Neural cell (in vitro differentiated cells): ENCODE results near the gene ATP9B. TPM values are rescaled to one million over a fixed set of nuclear protein-coding genes. Genes with fewer than 3 reads are reported as not detected.

Experiments used
- H2AFZ ChIP-seq: fragments of 200-600, 300-800 bp; sonication (generic), shearing (Covaris generic); 2 replicates; pipeline ENCODE4 v1.6.0; 2014; ENCODE audit warnings: low read depth, mild to moderate bottlenecking, antibody characterized with exemption, low read length, moderate library complexity
- H3F3A ChIP-seq: fragments of 200-600 bp; shearing (Covaris generic); 2 replicates; pipeline ENCODE4 v1.6.1; 2016; ENCODE audit warnings: mild to moderate bottlenecking, moderate library complexity, mixed read lengths, antibody characterized with exemption, low read length; ENCODE audit not compliant: insufficient read depth, poor library complexity, severe bottlenecking
- H3K27ac ChIP-seq: fragments of 200-600, 300-800 bp; sonication (generic), shearing (Covaris generic); 2 replicates; pipeline ENCODE4 v1.5.1; 2014; ENCODE audit warnings: mild to moderate bottlenecking, low read length, moderate library complexity
- H3K27me3 ChIP-seq: fragments of 300-800, 200-600 bp; sonication (generic), shearing (Covaris generic); 2 replicates; pipeline ENCODE4 v1.6.0; 2014; ENCODE audit warnings: mild to moderate bottlenecking, low read depth, low read length, moderate library complexity; ENCODE audit not compliant: insufficient read depth
- H3K36me3 ChIP-seq: fragments of 300-800, 200-600 bp; sonication (generic), shearing (Covaris generic); 2 replicates; pipeline ENCODE4 v1.5.1; 2014; ENCODE audit warnings: mild to moderate bottlenecking, antibody characterized with exemption, low read length, moderate library complexity; ENCODE audit not compliant: insufficient read depth
- H3K4me2 ChIP-seq: fragments of 300-800, 200-600 bp; sonication (generic), shearing (Covaris generic); 2 replicates; pipeline ENCODE4 v1.6.0; 2014; ENCODE audit warnings: mild to moderate bottlenecking, low read length
- H3K4me3 ChIP-seq: fragments of 300-800, 200-600 bp; sonication (generic), shearing (Covaris generic); 2 replicates; pipeline ENCODE4 v1.5.1; 2014; ENCODE audit warnings: mild to moderate bottlenecking, low read length, moderate library complexity
- H3K79me2 ChIP-seq: fragments of 200-600 bp; shearing (Covaris generic); replicated peaks from 2 replicates; pipeline ENCODE4 v1.6.0; 2014; ENCODE audit warnings: mild to moderate bottlenecking, low read length, moderate library complexity; ENCODE audit not compliant: insufficient read depth
- H3K9ac ChIP-seq: fragments of 300-800, 200-600 bp; sonication (generic), shearing (Covaris generic); 2 replicates; pipeline ENCODE4 v1.6.1; 2016; ENCODE audit warnings: mild to moderate bottlenecking, low read length, mixed read lengths
- H3K9me2 ChIP-seq: fragments of 200-600 bp; shearing (Covaris generic); 2 replicates; pipeline ENCODE4 v1.6.1; 2016; ENCODE audit warnings: mild to moderate bottlenecking, low read length, mixed read lengths; ENCODE audit not compliant: insufficient read depth
- H3K9me3 ChIP-seq: fragments of 200-600, 300-800 bp; sonication (generic), shearing (Covaris generic); 2 replicates; pipeline ENCODE4 v1.6.1; 2016; ENCODE audit warnings: mild to moderate bottlenecking, mixed run types, low read length, moderate library complexity, mixed read lengths
- H4K20me1 ChIP-seq: fragments of 200-600 bp; shearing (Covaris generic); 2 replicates; pipeline ENCODE4 v1.6.1; 2016; ENCODE audit warnings: mild to moderate bottlenecking, mixed run types; ENCODE audit not compliant: insufficient read depth
- EP300 ChIP-seq: fragments of 450-650 bp; conservative IDR thresholded peaks from 2 replicates; pipeline ENCODE4 v1.6.1; 2014; ENCODE audit warnings: antibody characterized with exemption, mild to moderate bottlenecking, moderate library complexity; ENCODE audit not compliant: poor library complexity, severe bottlenecking
- EZH2 ChIP-seq: fragments of 200-600, 300-800 bp; shearing (Covaris generic), sonication (generic); IDR thresholded peaks from 2 replicates; pipeline ENCODE4 v1.6.1; 2014; ENCODE audit warnings: antibody characterized with exemption, low read length, borderline replicate concordance, mild to moderate bottlenecking; ENCODE audit not compliant: insufficient read depth, poor library complexity, severe bottlenecking
- MXI1 ChIP-seq: fragments of 450-650 bp; conservative IDR thresholded peaks from 2 replicates; pipeline ENCODE4 v1.6.1; 2014; ENCODE audit warnings: antibody characterized with exemption, mild to moderate bottlenecking; ENCODE audit not compliant: poor library complexity, severe bottlenecking
- POLR2AphosphoS5 ChIP-seq: IDR thresholded peaks from 2 replicates; pipeline ENCODE4 v1.6.1; 2012
- RAD21 ChIP-seq: fragments of 450-650 bp; conservative IDR thresholded peaks from 2 replicates; pipeline ENCODE4 v1.6.1; 2014; ENCODE audit warnings: antibody characterized with exemption, mild to moderate bottlenecking, moderate library complexity
- SMC3 ChIP-seq: fragments of 450-650 bp; conservative IDR thresholded peaks from 2 replicates; pipeline ENCODE4 v1.6.1; 2014; ENCODE audit warnings: antibody characterized with exemption, mild to moderate bottlenecking, moderate library complexity; ENCODE audit not compliant: poor library complexity
- TAF1 ChIP-seq: IDR thresholded peaks from 2 replicates; pipeline ENCODE4 v1.6.1; 2012; ENCODE audit warnings: low read depth
- polyA plus RNA-seq: library from polyadenylated mRNA; depleted of rRNA; stranded (reverse); fragments of >200 nt; gene quantifications from 2 replicates; pipeline ENCODE4 v1.2.3, GENCODE V29; 2014
- TF ChIP-seq, protein P1 (sequence below): IDR thresholded peaks from 2 replicates; pipeline ENCODE4 v1.6.1; 2012; ENCODE audit warnings: borderline replicate concordance
- TF ChIP-seq, protein P2 (sequence below): fragments of 450-650 bp; IDR thresholded peaks from 2 replicates; pipeline ENCODE4 v1.5.1; 2014; ENCODE audit warnings: antibody characterized with exemption, mild to moderate bottlenecking, moderate library complexity; ENCODE audit not compliant: poor library complexity, severe bottlenecking

ATP9B gene
- polyA plus RNA-seq, 1 donor from 2014 or later: 15.4 TPM

- Histone ChIP-seq H3K79me2 (no peaks in the 10 kb centered on the region), H3K9ac (no peak overlapping the region), H3K27ac (no peak overlapping the region), H2AFZ (no peak overlapping the region), H3F3A (no peaks in the 10 kb centered on the region), H3K4me2 (no peak overlapping the region), H3K9me3 (no peaks in the 10 kb centered on the region), H3K27me3 (no peaks in the 10 kb centered on the region), H4K20me1 (no peaks in the 10 kb centered on the region), H3K4me3 (no peak overlapping the region), H3K9me2 (no peaks in the 10 kb centered on the region), H3K36me3 (no peaks in the 10 kb centered on the region)
- TF ChIP-seq EP300 (no peak), TAF1 (no peak), POLR2AphosphoS5 (no peak), RAD21 (no peak), EZH2 (no peak), SMC3 (no peak), MXI1 (no peak)
- TF ChIP-seq, protein P1, sequence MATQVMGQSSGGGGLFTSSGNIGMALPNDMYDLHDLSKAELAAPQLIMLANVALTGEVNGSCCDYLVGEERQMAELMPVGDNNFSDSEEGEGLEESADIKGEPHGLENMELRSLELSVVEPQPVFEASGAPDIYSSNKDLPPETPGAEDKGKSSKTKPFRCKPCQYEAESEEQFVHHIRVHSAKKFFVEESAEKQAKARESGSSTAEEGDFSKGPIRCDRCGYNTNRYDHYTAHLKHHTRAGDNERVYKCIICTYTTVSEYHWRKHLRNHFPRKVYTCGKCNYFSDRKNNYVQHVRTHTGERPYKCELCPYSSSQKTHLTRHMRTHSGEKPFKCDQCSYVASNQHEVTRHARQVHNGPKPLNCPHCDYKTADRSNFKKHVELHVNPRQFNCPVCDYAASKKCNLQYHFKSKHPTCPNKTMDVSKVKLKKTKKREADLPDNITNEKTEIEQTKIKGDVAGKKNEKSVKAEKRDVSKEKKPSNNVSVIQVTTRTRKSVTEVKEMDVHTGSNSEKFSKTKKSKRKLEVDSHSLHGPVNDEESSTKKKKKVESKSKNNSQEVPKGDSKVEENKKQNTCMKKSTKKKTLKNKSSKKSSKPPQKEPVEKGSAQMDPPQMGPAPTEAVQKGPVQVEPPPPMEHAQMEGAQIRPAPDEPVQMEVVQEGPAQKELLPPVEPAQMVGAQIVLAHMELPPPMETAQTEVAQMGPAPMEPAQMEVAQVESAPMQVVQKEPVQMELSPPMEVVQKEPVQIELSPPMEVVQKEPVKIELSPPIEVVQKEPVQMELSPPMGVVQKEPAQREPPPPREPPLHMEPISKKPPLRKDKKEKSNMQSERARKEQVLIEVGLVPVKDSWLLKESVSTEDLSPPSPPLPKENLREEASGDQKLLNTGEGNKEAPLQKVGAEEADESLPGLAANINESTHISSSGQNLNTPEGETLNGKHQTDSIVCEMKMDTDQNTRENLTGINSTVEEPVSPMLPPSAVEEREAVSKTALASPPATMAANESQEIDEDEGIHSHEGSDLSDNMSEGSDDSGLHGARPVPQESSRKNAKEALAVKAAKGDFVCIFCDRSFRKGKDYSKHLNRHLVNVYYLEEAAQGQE: no peak
- TF ChIP-seq, protein P2, sequence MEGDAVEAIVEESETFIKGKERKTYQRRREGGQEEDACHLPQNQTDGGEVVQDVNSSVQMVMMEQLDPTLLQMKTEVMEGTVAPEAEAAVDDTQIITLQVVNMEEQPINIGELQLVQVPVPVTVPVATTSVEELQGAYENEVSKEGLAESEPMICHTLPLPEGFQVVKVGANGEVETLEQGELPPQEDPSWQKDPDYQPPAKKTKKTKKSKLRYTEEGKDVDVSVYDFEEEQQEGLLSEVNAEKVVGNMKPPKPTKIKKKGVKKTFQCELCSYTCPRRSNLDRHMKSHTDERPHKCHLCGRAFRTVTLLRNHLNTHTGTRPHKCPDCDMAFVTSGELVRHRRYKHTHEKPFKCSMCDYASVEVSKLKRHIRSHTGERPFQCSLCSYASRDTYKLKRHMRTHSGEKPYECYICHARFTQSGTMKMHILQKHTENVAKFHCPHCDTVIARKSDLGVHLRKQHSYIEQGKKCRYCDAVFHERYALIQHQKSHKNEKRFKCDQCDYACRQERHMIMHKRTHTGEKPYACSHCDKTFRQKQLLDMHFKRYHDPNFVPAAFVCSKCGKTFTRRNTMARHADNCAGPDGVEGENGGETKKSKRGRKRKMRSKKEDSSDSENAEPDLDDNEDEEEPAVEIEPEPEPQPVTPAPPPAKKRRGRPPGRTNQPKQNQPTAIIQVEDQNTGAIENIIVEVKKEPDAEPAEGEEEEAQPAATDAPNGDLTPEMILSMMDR: no peak
Observed at GRCh38 chr18:79352432-79352831, 283.2 kb downstream of the ATP9B start.

GRCh38 chr18:79353267-79353666 lies 284.1 kb downstream of the ATP9B start:
- no peak overlapping the region for H3K4me3 ChIP-seq
- H3K27ac ChIP-seq: no peak overlapping the region
- H3K36me3 ChIP-seq: no peaks in the 10 kb centered on the region
- H2AFZ ChIP-seq: no peak overlapping the region
- TF ChIP-seq, protein P2: no peak
- TF ChIP-seq RAD21 (no peak), POLR2AphosphoS5 (no peak), SMC3 (no peak), TAF1 (no peak), MXI1 (no peak), EP300 (no peak), EZH2 (no peak)
- TF ChIP-seq, protein P1: no peak
- no peaks in the 10 kb centered on the region for H4K20me1 ChIP-seq
- H3F3A ChIP-seq: no peaks in the 10 kb centered on the region
- H3K9ac ChIP-seq: no peak overlapping the region
- H3K9me3 ChIP-seq: no peaks in the 10 kb centered on the region
- H3K79me2 ChIP-seq: no peaks in the 10 kb centered on the region
- no peak overlapping the region for H3K4me2 ChIP-seq
- no peaks in the 10 kb centered on the region for H3K9me2 ChIP-seq
- no peaks in the 10 kb centered on the region for H3K27me3 ChIP-seq
